GM12878 (cell line): Measurements from ENCODE around the gene F2.

Experiments
- CBFB ChIP-seq: IDR thresholded peaks from 2 replicates; pipeline ENCODE4 v1.6.1; 2016; ENCODE audit warnings: antibody characterized with exemption, low read depth
- HCFC1 ChIP-seq: fragments of 150-350 bp; IDR thresholded peaks from 2 replicates; pipeline ENCODE4 v1.6.1; 2014; ENCODE audit warnings: low read length
- POLR2A ChIP-seq: IDR thresholded peaks from 2 replicates; pipeline ENCODE4 v1.6.1; 2011; ENCODE audit warnings: low read depth, mild to moderate bottlenecking, low read length
- TF ChIP-seq, protein P1 (sequence below): fragments of 450-650 bp; formaldehyde crosslinking; IDR thresholded peaks from 2 replicates; pipeline ENCODE4 v1.4.0; 2022; ENCODE audit warnings: mild to moderate bottlenecking, moderate library complexity
- TF ChIP-seq, protein P2 (sequence below), 3 experiments: IDR thresholded peaks in 2 of 3; conservative IDR thresholded peaks in 1 of 3; 2 replicates each; pipeline ENCODE4 v1.5.1; 2011; ENCODE audit warnings: low read depth in 3 of 3, low read length in 3 of 3, mild to moderate bottlenecking in 3 of 3, control low read depth in 2 of 3, moderate library complexity in 2 of 3, inconsistent platforms in 1 of 3, mixed read lengths in 1 of 3; ENCODE audit not compliant: control insufficient read depth in 2 of 3, insufficient read depth in 1 of 3; ENCODE audit errors: extremely low read depth in 1 of 3

DNA sequence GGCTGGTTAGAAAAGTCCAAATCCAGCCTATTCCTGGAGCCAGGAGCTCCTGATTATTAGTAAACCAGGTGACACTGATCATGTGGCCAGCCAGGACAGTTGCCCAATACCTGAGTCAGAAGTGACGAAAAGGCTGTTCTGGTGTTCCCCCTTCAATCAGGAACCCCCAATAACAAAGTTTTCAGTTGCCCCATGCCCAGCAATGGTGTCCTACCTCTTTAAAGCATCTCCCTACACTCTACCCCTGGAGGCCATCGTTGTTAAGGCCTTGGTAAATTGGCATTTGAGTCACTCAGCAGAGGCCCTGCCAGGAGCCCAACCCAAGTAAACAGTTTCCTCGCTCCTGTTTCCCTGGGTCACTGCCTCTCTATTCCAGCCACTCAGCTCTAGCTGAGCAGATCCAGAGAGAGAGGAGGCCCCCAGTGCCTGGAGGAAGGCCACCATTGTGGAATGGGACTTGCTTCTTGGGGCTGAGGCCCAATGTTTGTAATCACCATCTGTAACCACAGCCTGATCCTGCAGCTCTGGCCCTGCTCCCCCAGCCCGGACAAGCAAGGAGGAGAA, 43.6 kb upstream of the F2 start:
- no peak for TF ChIP-seq HCFC1
- TF ChIP-seq, protein P1, sequence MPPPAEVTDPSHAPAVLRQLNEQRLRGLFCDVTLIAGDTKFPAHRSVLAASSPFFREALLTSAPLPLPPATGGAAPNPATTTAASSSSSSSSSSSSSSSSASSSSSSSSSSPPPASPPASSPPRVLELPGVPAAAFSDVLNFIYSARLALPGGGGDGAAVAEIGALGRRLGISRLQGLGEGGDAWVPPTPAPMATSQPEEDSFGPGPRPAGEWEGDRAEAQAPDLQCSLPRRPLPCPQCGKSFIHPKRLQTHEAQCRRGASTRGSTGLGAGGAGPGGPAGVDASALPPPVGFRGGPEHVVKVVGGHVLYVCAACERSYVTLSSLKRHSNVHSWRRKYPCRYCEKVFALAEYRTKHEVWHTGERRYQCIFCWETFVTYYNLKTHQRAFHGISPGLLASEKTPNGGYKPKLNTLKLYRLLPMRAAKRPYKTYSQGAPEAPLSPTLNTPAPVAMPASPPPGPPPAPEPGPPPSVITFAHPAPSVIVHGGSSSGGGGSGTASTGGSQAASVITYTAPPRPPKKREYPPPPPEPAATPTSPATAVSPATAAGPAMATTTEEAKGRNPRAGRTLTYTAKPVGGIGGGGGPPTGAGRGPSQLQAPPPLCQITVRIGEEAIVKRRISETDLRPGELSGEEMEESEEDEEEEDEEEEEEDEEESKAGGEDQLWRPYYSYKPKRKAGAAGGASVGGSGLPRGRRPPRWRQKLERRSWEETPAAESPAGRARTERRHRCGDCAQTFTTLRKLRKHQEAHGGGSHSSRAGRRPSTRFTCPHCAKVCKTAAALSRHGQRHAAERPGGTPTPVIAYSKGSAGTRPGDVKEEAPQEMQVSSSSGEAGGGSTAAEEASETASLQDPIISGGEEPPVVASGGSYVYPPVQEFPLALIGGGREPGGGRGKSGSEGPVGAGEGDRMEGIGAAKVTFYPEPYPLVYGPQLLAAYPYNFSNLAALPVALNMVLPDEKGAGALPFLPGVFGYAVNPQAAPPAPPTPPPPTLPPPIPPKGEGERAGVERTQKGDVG (CRISPR knock-in tag), result no peak
- no peak for TF ChIP-seq CBFB
- TF ChIP-seq, protein P2, sequence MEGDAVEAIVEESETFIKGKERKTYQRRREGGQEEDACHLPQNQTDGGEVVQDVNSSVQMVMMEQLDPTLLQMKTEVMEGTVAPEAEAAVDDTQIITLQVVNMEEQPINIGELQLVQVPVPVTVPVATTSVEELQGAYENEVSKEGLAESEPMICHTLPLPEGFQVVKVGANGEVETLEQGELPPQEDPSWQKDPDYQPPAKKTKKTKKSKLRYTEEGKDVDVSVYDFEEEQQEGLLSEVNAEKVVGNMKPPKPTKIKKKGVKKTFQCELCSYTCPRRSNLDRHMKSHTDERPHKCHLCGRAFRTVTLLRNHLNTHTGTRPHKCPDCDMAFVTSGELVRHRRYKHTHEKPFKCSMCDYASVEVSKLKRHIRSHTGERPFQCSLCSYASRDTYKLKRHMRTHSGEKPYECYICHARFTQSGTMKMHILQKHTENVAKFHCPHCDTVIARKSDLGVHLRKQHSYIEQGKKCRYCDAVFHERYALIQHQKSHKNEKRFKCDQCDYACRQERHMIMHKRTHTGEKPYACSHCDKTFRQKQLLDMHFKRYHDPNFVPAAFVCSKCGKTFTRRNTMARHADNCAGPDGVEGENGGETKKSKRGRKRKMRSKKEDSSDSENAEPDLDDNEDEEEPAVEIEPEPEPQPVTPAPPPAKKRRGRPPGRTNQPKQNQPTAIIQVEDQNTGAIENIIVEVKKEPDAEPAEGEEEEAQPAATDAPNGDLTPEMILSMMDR (IDR thresholded peaks at IDR 0.05 in 2 of 3, conservative IDR thresholded peaks at IDR 0.05 in 1 of 3; ENCODE audit: control insufficient read depth in 2 of 3, extremely low read depth in 1 of 3, insufficient read depth in 1 of 3, low read depth in 3 of 3, low read length in 3 of 3), result no peak
- TF ChIP-seq POLR2A, result peak; percentile 18; the same call in 1 of the 2 replicates
